Parathyroid adenoma (tissue), 2 donors: Measurements from ENCODE around the gene VPS13D.
A peak's percentile ranks its signal among the peaks of the same experiment; 100 is the strongest.

ENCODE experiments used
- H2AFZ ChIP-seq: fragments of 300-600 bp; sonication (generic); one replicate; pipeline ENCODE4 v1.7.0; 2017; ENCODE audit warnings: antibody characterized with exemption, mild to moderate bottlenecking
- H3K27ac ChIP-seq: fragments of 300-600 bp; sonication (generic); one replicate; pipeline ENCODE4 v1.7.0; 2017
- H3K27me3 ChIP-seq: fragments of 300-600 bp; sonication (generic); one replicate; pipeline ENCODE4 v1.7.0; 2017; ENCODE audit warnings: low read length; ENCODE audit not compliant: control insufficient read depth, insufficient read depth
- H3K36me3 ChIP-seq: fragments of 300-600 bp; sonication (generic); one replicate; pipeline ENCODE4 v1.7.0; 2017; ENCODE audit warnings: low read length; ENCODE audit not compliant: control insufficient read depth, insufficient read depth
- H3K4me1 ChIP-seq: fragments of 300-600 bp; sonication (generic); one replicate; pipeline ENCODE4 v1.7.0; 2017; ENCODE audit warnings: control low read depth
- H3K4me2 ChIP-seq: fragments of 300-600 bp; sonication (generic); one replicate; pipeline ENCODE4 v1.7.0; 2017; ENCODE audit warnings: low read length
- H3K4me3 ChIP-seq: fragments of 300-600 bp; sonication (generic); one replicate; pipeline ENCODE4 v1.7.0; 2017; ENCODE audit warnings: low read depth, low read length
- H3K79me2 ChIP-seq: fragments of 300-600 bp; sonication (generic); one replicate; pipeline ENCODE4 v1.7.0; 2017; ENCODE audit warnings: control low read depth
- H3K9ac ChIP-seq: fragments of 300-600 bp; sonication (generic); one replicate; pipeline ENCODE4 v1.7.0; 2017; ENCODE audit warnings: mild to moderate bottlenecking
- H3K9me3 ChIP-seq: fragments of 300-600 bp; sonication (generic); one replicate; pipeline ENCODE4 v1.7.0; 2017; ENCODE audit warnings: low read length; ENCODE audit not compliant: control insufficient read depth
- TF ChIP-seq, protein P1 (sequence below): fragments of 300-600 bp; sonication (generic); IDR thresholded peaks from one replicate; pipeline ENCODE4 v1.7.0; 2017; ENCODE audit warnings: antibody characterized with exemption, mild to moderate bottlenecking
- donor health status: primary hyperparathyroidism.

The VPS13D gene

DNA sequence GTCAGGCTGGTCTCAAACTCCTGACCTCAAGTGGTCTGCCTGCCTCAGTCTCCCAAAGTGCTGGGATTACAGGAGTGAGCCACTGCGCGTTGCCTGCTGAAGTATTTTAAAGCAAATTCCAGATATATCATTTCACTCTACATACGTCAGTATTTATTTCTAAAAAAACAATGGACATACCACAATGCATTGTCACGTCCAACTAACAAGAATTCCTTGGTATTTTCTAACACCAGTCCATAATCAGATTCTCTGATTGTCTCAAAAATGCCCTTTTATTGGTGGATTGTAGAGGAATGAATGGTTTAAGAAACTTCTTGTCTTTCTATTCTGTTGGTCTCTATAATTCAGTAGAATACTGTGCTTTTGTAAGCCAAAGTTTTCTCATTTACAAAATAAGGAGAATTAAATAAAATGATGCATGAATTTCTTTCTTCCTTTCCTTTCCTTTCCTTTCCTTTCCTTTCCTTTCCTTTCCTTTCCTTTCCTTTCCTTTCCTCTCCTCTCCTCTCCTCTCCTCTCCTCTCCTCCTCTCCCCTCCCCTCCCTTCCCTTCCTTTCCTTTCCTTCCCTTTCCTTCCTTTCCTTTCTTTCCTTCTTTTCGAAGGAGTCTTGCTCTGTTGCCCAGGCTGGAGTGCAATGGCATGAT is 55.8 kb downstream of the VPS13D start:
- Histone ChIP-seq H3K4me1 (no peaks in the 10 kb centered on the region), H3K4me2 (no peak overlapping the region), H3K27me3 (no peaks in the 10 kb centered on the region), H3K9ac (no peak overlapping the region), H2AFZ (no peak overlapping the region), H3K9me3 (no peaks in the 10 kb centered on the region), H3K27ac (no peak overlapping the region), H3K36me3 (no peaks in the 10 kb centered on the region), H3K79me2 (peaks cover 5% of the 10 kb centered on the region), H3K4me3 (no peak overlapping the region)
- TF ChIP-seq, protein P1, sequence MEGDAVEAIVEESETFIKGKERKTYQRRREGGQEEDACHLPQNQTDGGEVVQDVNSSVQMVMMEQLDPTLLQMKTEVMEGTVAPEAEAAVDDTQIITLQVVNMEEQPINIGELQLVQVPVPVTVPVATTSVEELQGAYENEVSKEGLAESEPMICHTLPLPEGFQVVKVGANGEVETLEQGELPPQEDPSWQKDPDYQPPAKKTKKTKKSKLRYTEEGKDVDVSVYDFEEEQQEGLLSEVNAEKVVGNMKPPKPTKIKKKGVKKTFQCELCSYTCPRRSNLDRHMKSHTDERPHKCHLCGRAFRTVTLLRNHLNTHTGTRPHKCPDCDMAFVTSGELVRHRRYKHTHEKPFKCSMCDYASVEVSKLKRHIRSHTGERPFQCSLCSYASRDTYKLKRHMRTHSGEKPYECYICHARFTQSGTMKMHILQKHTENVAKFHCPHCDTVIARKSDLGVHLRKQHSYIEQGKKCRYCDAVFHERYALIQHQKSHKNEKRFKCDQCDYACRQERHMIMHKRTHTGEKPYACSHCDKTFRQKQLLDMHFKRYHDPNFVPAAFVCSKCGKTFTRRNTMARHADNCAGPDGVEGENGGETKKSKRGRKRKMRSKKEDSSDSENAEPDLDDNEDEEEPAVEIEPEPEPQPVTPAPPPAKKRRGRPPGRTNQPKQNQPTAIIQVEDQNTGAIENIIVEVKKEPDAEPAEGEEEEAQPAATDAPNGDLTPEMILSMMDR: no peak

DNA sequence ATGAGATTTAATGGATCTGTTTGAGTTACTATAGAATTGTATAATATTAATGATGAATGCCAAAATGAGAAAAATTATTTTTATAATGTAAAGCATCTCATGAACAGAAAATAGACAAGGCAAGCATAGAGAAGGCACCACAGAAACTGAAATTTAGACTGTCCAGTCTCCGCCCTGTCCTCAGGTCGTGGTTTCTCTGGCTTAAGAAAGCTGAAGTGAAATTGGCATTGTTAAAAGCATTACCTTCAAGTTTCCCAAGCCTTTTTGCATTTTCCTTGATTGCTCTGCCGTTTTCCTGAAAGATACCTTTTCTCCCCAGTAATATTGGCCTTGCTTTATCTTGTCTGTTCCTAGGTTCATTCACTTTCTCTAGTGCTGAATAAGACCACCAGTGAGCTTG is 58.0 kb downstream of the VPS13D start:
- Histone ChIP-seq H3K27ac (no peak overlapping the region), H3K9me3 (no peaks in the 10 kb centered on the region), H3K9ac (no peak overlapping the region), H3K4me2 (no peak overlapping the region), H3K4me1 (no peaks in the 10 kb centered on the region), H2AFZ (no peak overlapping the region), H3K36me3 (no peaks in the 10 kb centered on the region), H3K4me3 (no peak overlapping the region), H3K79me2 (peaks cover 5% of the 10 kb centered on the region), H3K27me3 (no peaks in the 10 kb centered on the region)
- TF ChIP-seq, protein P1: no peak

DNA sequence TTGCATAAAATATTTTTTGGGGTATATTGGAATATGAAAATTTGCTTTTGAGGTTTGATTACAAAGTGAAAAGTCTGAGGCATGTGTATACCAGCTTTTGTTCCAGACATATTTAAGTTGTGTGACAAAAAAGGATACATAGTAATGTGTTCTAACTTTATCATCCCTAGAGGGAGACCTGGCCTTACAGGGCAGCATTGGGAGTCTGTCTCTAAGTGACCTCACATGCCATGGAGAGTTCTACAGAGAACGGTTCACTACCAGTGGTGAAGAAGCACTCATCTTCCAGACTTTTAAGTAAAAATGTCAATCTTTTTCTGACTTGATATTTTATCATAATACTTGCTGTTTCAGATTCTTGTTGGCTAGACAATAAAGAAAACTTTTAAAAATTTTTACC is 61.0 kb downstream of the VPS13D start:
- Histone ChIP-seq H3K36me3 (no peaks in the 10 kb centered on the region), H3K9me3 (no peaks in the 10 kb centered on the region)

DNA sequence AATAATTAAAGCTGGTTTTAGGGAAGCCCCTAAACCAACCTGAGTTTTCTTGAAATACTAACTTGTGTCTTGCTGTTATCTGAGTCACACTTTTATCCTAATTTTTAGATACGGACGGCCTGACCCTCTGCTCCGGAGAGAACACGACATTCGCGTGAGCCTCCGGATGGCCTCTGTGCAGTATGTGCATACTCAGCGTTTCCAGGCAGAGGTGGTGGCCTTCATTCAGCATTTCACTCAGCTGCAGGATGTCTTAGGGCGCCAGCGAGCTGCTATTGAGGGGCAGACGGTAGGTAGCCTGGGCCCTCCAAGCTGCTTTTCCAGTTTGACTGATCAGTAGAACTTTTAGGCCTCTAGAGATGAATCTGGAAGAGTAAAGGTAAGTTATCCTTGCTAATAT is 63.6 kb downstream of the VPS13D start:
- H3K36me3 ChIP-seq: no peaks in the 10 kb centered on the region
- no peaks in the 10 kb centered on the region for H3K4me1 ChIP-seq
- H2AFZ ChIP-seq: no peak overlapping the region
- peak overlapping the region; percentile 29 for H3K4me2 ChIP-seq
- TF ChIP-seq, protein P1: no peak
- no peaks in the 10 kb centered on the region for H3K79me2 ChIP-seq
- no peaks in the 10 kb centered on the region for H3K9me3 ChIP-seq
- no peak overlapping the region for H3K4me3 ChIP-seq
- no peak overlapping the region for H3K27ac ChIP-seq
- no peaks in the 10 kb centered on the region for H3K27me3 ChIP-seq
- H3K9ac ChIP-seq: no peak overlapping the region

More for the DNA sequence above, 61.0 kb downstream of the VPS13D start:
- Histone ChIP-seq H3K4me1 (no peaks in the 10 kb centered on the region), H3K9ac (no peak overlapping the region), H3K4me3 (no peak overlapping the region), H2AFZ (no peak overlapping the region), H3K79me2 (peaks cover 3% of the 10 kb centered on the region), H3K27me3 (no peaks in the 10 kb centered on the region), H3K27ac (no peak overlapping the region), H3K4me2 (no peak overlapping the region)
- TF ChIP-seq, protein P1: no peak

DNA sequence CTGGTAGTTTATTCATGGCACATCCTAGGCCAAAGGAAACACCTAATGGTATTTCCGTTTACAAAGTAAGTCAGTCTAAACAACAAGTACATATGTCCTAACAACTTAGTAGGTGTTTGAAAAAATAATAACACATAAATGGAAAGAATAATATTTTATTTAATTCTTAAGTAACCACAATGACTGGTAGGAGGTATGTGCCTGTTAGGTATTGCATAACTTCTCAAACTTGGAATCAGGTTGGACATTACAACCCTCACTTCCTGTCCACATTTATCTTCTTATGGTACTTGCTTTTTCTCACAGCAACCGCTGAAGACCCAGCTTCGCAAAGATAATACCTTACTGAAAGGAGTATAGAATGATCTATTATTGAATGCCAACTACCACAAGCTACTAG is 64.2 kb downstream of the VPS13D start:
- no peaks in the 10 kb centered on the region for H3K27me3 ChIP-seq
- no peaks in the 10 kb centered on the region for H3K4me1 ChIP-seq
- H3K4me2 ChIP-seq: no peak overlapping the region
- H3K36me3 ChIP-seq: no peaks in the 10 kb centered on the region
- H3K9me3 ChIP-seq: no peaks in the 10 kb centered on the region
- no peak overlapping the region for H3K27ac ChIP-seq
- TF ChIP-seq, protein P1: no peak
- H3K9ac ChIP-seq: no peak overlapping the region
- no peaks in the 10 kb centered on the region for H3K79me2 ChIP-seq
- no peak overlapping the region for H2AFZ ChIP-seq
- no peak overlapping the region for H3K4me3 ChIP-seq
